HG03025 (cell line): ENCODE measurements around the gene WDR35.

ENCODE experiments used
- ATAC-seq: cut with Tn5 transposase; IDR thresholded peaks from one replicate; pipeline ENCODE4 v1.9.1; 2021; ENCODE audit warnings: mild to moderate bottlenecking, moderate library complexity; ENCODE audit not compliant: unreplicated experiment, low FRiP score

The WDR35 gene

GRCh38 chr2:20012032-20012281 lies 22.1 kb upstream of the WDR35 start:
- ATAC-seq = no peak

GRCh38 chr2:20011276-20012031 lies 21.5 kb upstream of the WDR35 start:
- no peak for ATAC-seq

GRCh38 chr2:20008703-20009102 lies 18.8 kb upstream of the WDR35 start:
- no peak for ATAC-seq

- ATAC-seq = no peak
Observed at GRCh38 chr2:20005891-20006470, 16.1 kb upstream of the WDR35 start.

- ATAC-seq = no peak
Observed at GRCh38 chr2:20005067-20005627, 15.2 kb upstream of the WDR35 start.

GRCh38 chr2:20001361-20001863 lies 11.5 kb upstream of the WDR35 start:
- ATAC-seq = no peak

GRCh38 chr2:19993731-19994130 lies 3.8 kb upstream of the WDR35 start:
- no peak for ATAC-seq

- ATAC-seq = no peak
Observed at GRCh38 chr2:19991895-19992294, 2.0 kb upstream of the WDR35 start.

GRCh38 chr2:19990416-19990728 lies 467 bp upstream of the WDR35 start:
- ATAC-seq = no peak

GRCh38 chr2:19989342-19989666 lies 601 bp downstream of the WDR35 start:
- ATAC-seq = no peak

GRCh38 chr2:19988600-19988999 lies 1.3 kb downstream of the WDR35 start:
- no peak for ATAC-seq

GRCh38 chr2:19987936-19988335 lies 2.0 kb downstream of the WDR35 start:
- ATAC-seq = peak; percentile 71

GRCh38 chr2:19982268-19982667 lies 7.6 kb downstream of the WDR35 start:
- no peak for ATAC-seq

- ATAC-seq = no peak
Observed at GRCh38 chr2:19979932-19980331, 10.0 kb downstream of the WDR35 start.

GRCh38 chr2:19973466-19973865 lies 16.4 kb downstream of the WDR35 start:
- ATAC-seq = no peak

- ATAC-seq = no peak
Observed at GRCh38 chr2:19971691-19972090, 18.2 kb downstream of the WDR35 start.

- no peak for ATAC-seq
Observed at GRCh38 chr2:19963386-19963785, 26.5 kb downstream of the WDR35 start.

- ATAC-seq = no peak
Observed at GRCh38 chr2:19955544-19956422, 34.1 kb downstream of the WDR35 start.

GRCh38 chr2:19949071-19949470 lies 40.8 kb downstream of the WDR35 start:
- ATAC-seq = no peak

- no peak for ATAC-seq
Observed at GRCh38 chr2:19947184-19947940, 42.5 kb downstream of the WDR35 start.
